Colonic mucosa (tissue), 4 donors: ENCODE results near the gene TMTC2. TPM values are rescaled to one million over a fixed set of nuclear protein-coding genes. Genes with fewer than 3 reads are reported as not detected.

Experiments
- DNase-seq: peaks from one replicate; pipeline ENCODE4 v3.0.0-alpha.2; 2020
- H3K27ac ChIP-seq: fragments of 200-600 bp; one replicate; pipeline ENCODE4 v1.8.0; 2021
- H3K27me3 ChIP-seq: fragments of 200-600 bp; one replicate; pipeline ENCODE4 v1.8.0; 2021
- H3K36me3 ChIP-seq: fragments of 200-600 bp; one replicate; pipeline ENCODE4 v1.8.0; 2021
- H3K4me1 ChIP-seq: fragments of 200-600 bp; one replicate; pipeline ENCODE4 v1.8.0; 2021; ENCODE audit warnings: mild to moderate bottlenecking
- H3K4me3 ChIP-seq: fragments of 200-600 bp; one replicate; pipeline ENCODE4 v1.8.0; 2021
- H3K9ac ChIP-seq, 2 donors: one replicate each; pipeline ENCODE4 v1.7.0; 2013; ENCODE audit warnings: control low read depth in 2 of 2, low read depth in 2 of 2, low read length in 2 of 2
- H3K9me3 ChIP-seq: fragments of 200-600 bp; one replicate; pipeline ENCODE4 v1.8.0; 2021
- CTCF ChIP-seq: fragments of 200-600 bp; IDR thresholded peaks from one replicate; pipeline ENCODE4 v1.8.0; 2022; ENCODE audit warnings: antibody characterized with exemption, mild to moderate bottlenecking
- intact Hi-C: fragments of 100-400 bp; cut with DNase I; formaldehyde crosslinking; loops from one replicate; pipeline ENCODE4 v1.14.1; 2022
- total RNA-seq, 2 donors: library from RNA; stranded (reverse); fragmentation: NEBNext Ultra II Directional in 1 of 2; extraction: Animal tissue kit (Norgen Biotek cat#: 25700) in 1 of 2; gene quantifications; one replicate each; pipeline ENCODE4 v1.2.1, GENCODE V29; 2021
- donor health status: healthy.
- donor health status: DM: no; HTN: no; CAD: no.
- donor health status: DM: no; HTN: no; CAD: no.

TMTC2 gene
- total RNA-seq, 2 donors from 2014 or later = 12.2 to 20.6 TPM

- no peaks in the 10 kb centered on the region for H3K4me1 ChIP-seq
- H3K9me3 ChIP-seq = no peaks in the 10 kb centered on the region
- no peaks in the 10 kb centered on the region for H3K36me3 ChIP-seq
- H3K27me3 ChIP-seq = no peaks in the 10 kb centered on the region
- intact Hi-C loops = no loop called here
- H3K4me3 ChIP-seq = no peak overlapping the region
- no peak for DNase-seq
- no peak for TF ChIP-seq CTCF
- no peak overlapping the region for H3K9ac ChIP-seq
- no peak overlapping the region for H3K27ac ChIP-seq
These were observed 38.3 kb upstream of the TMTC2 start for GRCh38 chr12:82648259-82648909.

GRCh38 chr12:82650627-82651337, 35.9 kb upstream of the TMTC2 start:
- Histone ChIP-seq H3K4me3 (no peak overlapping the region), H3K27me3 (no peaks in the 10 kb centered on the region), H3K9me3 (no peaks in the 10 kb centered on the region), H3K9ac (no peak overlapping the region), H3K4me1 (no peaks in the 10 kb centered on the region), H3K27ac (no peak overlapping the region), H3K36me3 (no peaks in the 10 kb centered on the region)
- TF ChIP-seq CTCF = no peak
- intact Hi-C loops = no loop called here
- DNase-seq = peak; percentile 88

GRCh38 chr12:82651489-82651888, 35.2 kb upstream of the TMTC2 start:
- H3K4me1 ChIP-seq = no peaks in the 10 kb centered on the region
- no peaks in the 10 kb centered on the region for H3K27me3 ChIP-seq
- H3K9me3 ChIP-seq = no peaks in the 10 kb centered on the region
- no peak overlapping the region for H3K4me3 ChIP-seq
- intact Hi-C loops = no loop called here
- H3K36me3 ChIP-seq = no peaks in the 10 kb centered on the region
- TF ChIP-seq CTCF = no peak
- DNase-seq = no peak
- H3K9ac ChIP-seq = no peak overlapping the region
- H3K27ac ChIP-seq = no peak overlapping the region

GRCh38 chr12:82652071-82652470, 34.6 kb upstream of the TMTC2 start:
- intact Hi-C loops = no loop called here
- H3K27me3 ChIP-seq = no peaks in the 10 kb centered on the region
- no peaks in the 10 kb centered on the region for H3K36me3 ChIP-seq
- H3K9me3 ChIP-seq = no peaks in the 10 kb centered on the region
- H3K9ac ChIP-seq = no peak overlapping the region
- no peak overlapping the region for H3K27ac ChIP-seq
- H3K4me1 ChIP-seq = no peaks in the 10 kb centered on the region
- H3K4me3 ChIP-seq = no peak overlapping the region
- no peak for TF ChIP-seq CTCF
- DNase-seq = no peak

GRCh38 chr12:82655751-82656150, 31.0 kb upstream of the TMTC2 start:
- TF ChIP-seq CTCF = no peak
- H3K4me3 ChIP-seq = no peak overlapping the region
- H3K9ac ChIP-seq = no peak overlapping the region
- intact Hi-C loops = no loop called here
- no peaks in the 10 kb centered on the region for H3K36me3 ChIP-seq
- no peak overlapping the region for H3K27ac ChIP-seq
- no peaks in the 10 kb centered on the region for H3K4me1 ChIP-seq
- H3K27me3 ChIP-seq = no peaks in the 10 kb centered on the region
- no peak for DNase-seq
- H3K9me3 ChIP-seq = no peaks in the 10 kb centered on the region
